HG02981 (cell line): ENCODE results near the gene TMEM45A.
"Not testable (repeated sequence)": the region's sequence is repeated elsewhere in the genome, so short reads cannot be mapped to it uniquely, and the experiment has no call there.

ENCODE experiments used
- ATAC-seq: cut with Tn5 transposase; IDR thresholded peaks from one replicate; pipeline ENCODE4 v1.9.1; 2021; ENCODE audit warnings: mild to moderate bottlenecking, moderate library complexity; ENCODE audit not compliant: unreplicated experiment

The TMEM45A gene

DNA sequence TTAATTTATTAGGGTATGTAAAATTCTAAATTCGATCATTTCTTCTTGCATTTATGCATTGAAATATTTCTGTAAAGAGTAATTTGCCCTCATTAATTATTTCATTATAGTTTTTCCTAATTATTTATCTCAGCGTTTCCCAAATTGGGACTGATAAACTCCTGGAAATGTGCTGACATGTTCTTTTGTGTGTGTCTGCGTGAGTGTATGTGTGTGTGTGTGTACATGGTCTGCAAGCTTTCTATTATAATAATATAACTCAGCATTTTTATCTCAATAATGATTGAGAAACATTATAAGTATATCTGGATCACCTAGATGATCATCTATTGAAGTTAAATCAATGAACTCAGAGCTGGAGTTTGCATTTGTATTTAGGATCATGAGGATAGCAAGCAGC lies 38.7 kb downstream of the TMEM45A start:
- no peak for ATAC-seq

DNA sequence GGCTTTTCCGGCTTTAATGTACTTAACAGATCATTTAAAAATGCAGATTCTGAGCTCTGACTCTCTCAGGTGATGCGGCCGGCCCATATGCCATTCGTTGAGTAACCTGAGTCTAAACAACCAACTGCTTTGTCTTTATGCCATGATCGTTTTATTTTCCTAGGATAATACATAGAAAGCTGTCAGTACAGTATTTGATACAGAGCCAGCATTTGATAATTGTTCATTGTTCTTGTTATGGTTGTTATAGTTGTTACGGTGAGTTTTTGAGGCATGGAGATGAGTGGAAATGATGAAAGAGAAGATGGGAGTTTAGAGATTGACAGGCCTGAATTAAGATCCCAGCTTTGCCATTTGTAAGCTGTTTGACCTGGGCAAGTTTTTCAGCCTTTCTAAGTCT lies 40.0 kb downstream of the TMEM45A start:
- no peak for ATAC-seq

DNA sequence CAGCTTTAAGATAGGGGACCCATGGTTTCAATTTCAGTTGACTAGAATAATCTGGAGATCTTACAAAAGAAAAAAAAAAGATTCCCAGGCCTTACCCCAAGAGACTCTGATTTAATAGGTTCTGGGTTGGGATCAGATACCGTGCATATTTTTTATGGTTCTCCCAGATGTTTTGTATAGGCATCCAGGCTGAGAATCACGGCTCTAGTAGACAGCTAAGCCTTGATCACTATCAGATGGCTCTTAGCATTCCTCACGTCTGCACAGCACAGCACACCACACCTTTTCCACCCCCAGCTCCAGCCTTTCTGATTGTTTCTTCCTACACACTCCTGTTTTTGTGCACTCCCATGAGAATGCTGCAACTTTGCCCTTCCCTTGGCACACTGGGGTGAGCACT lies 40.8 kb downstream of the TMEM45A start:
- no peak for ATAC-seq

DNA sequence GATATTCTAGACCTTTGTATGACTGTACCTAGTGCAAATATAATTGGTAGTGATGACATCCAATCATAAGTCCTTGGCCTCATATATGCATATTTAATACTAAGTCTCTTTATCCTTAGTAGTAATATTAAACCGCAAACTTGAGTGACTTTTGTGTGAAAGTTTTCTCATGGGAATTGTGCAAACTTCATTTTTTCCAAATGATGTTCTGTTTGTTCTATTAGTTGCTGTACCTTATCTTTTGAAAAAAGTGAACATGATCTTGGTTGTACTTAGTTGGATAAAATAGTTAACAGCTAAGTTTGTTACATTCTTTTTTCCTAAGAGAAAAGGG lies 43.2 kb downstream of the TMEM45A start:
- ATAC-seq, result no peak

DNA sequence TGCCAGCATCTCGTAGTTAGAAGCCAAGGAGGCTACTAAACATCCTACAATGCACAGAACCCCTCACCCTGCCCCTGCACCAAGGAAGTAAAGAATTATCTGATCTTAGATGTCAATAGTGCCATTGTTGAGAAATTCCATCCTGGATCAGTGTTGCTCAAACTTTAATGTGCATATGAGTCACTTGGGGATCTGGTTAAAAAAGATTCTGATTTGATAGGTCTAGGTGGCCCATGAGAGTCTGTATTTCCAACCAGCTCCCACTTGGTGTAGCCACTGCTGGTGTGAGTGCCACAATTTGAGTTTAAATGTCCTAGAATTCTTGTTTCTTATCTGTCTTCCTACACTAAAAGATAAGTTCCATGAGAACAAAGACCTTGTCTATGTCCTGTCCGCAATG lies 43.7 kb downstream of the TMEM45A start:
- no peak for ATAC-seq

DNA sequence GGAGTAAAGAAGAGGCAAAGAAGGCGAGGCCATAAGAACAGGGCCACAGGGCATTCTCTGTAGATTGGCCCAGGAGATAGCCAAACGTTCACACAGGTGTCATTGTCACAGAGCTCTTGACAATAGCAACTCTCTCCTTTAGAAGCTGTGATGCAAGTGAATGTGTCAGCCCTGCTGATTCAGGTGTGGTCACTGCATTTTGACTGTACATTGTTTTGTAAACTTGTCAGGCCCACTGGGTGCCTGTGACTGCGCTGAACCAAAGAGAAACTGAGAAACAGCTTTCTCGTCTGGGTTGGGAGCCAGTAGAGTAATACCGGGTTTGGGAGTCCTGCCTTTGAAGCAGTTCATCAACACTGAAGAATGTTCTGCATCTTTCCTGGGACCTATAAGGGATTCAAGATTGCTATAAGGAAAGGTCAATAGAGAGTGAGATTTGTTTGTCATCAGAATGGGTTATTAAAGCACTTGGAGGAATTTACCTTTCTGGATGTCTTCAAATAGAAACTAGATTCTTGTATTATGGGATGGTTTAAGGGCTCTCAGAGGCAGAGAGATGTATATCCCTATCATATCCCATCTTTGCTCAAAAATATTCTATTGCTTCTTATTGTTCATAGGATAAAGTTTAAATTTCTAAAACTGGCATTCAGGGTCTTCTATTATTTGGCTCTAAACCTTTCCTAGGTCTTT lies 45.4 kb downstream of the TMEM45A start:
- no peak for ATAC-seq

DNA sequence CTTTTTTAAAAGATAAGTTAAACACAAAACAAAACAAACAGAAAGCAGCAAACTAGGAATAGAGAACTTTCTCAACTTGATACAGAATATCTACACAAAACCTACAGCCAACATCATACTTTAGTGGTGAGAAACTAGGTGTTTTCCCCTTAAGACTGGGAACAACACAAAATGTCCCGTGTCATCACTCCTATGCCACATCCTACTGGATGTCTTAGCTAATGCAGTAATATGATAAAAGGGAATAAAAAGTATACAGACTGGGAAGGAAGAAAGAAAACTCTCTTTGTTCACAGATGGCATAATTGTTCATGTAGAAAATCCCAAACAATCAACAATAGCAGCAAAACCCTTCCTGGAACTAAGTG lies 45.9 kb downstream of the TMEM45A start:
- ATAC-seq, result no peak

DNA sequence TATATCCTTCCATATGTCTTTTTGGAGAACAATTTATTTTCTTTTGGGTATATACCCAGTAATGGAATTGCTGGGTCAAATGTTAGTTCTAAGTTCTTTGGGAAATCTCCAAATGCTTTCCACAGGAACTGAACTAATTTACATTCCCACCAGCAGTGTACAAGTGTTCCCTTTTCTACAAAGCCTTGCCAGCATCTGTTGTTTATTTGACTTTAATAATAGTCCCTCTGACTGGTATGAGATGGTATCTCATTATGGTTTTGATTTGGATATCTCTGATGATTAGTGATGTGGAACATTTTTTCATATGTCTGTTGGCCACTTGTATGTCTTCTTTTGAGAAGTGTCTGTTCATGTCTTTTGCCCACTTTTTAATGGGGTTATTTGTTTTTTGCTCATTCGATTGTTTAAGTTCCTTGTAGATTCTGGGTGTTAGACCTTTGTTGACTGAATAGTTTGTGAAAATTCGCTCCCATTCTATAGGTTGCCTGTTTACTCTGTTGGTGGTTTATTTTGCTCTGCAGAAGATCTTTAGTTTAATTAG lies 48.4 kb downstream of the TMEM45A start:
- no peak for ATAC-seq

DNA sequence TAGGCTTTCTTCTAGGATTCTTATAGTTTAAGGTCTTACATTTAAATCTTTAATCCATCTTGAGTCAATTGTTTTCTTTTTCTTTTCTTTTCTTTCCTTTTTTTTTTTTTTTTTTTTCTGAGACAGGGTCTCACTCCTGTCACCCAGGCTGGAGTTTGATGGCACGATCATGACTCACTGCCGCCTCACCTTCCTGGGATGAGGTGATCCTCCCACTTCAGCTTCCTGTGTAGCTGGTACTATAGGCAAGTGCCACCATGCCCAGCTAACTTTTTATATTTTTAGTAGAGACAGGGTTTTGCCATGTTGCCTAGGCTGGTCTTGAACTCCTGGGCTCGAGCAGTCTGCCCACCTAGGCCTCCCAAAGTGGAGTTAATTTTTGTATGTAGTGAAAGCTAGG lies 49.0 kb downstream of the TMEM45A start:
- not testable (repeated sequence) for ATAC-seq

DNA sequence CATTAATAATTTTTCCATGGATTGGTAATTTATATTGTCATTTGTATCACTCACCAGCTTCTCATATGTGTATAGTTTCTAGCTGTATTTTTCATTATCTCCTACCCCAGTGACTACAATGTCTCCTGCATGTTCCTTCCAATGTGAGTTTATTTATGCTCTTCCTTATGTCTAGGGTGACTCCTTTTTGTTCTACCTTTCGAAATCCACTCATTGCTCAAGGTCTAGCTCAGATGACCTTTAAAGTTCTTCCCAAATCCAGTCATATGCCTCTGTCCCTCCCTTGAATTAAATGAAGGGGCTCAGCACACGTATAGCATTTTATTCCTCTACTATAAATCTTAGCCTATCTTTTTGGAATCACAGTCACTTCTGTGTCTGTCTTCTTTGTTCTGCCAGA lies 53.0 kb downstream of the TMEM45A start:
- no peak for ATAC-seq

DNA sequence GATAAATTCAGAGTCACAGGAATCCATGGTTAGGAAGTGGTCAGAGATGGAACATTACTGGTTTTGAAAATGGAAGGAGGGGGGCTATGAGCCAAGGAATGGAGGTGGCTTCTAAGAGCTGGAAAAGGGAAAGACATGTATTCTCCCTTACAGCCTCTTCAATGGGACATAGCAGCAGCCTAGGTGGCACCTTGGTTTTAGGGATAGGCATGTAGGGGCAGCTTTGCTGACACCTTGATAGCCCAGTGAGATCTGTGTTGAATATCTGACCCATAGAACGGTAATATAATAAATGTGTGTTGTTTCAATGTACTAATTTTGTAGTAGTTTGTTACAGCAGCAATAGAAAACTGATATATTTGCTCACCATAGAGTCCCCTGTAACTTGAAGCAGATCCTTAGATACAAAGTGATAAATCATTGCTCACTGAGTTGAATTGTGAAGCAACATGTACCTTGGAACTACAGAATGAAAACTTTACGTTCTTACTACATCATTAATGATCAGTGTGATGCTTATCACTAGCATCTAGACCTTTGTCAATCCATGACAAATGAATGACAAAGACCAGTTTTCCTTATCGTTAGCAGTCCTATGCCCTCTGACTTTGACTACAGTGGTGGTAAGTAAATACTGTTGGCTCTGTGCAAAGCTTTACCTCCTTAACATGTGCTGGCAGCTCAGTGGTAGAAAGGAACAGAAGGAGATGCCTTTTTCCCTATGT lies 53.8 kb downstream of the TMEM45A start:
- ATAC-seq, result no peak

DNA sequence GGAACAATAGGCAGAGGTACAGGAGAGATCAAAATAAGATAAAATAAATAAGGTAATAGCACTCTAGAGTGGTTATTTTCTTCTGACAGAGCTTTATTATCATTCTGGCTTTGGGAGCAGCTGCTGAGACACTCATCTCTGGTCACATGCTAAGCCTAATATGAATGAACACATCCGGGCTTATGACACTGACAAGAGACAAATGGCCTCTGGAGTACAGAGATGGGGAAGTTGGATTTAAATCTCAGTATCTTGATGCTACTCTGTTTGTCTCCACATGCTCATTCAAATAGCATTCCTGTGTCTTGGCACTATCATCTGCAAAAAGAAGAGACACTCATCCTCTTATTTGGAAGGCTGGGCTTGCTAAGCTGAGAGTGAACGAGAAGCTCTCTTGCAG lies 55.6 kb downstream of the TMEM45A start:
- no peak for ATAC-seq

DNA sequence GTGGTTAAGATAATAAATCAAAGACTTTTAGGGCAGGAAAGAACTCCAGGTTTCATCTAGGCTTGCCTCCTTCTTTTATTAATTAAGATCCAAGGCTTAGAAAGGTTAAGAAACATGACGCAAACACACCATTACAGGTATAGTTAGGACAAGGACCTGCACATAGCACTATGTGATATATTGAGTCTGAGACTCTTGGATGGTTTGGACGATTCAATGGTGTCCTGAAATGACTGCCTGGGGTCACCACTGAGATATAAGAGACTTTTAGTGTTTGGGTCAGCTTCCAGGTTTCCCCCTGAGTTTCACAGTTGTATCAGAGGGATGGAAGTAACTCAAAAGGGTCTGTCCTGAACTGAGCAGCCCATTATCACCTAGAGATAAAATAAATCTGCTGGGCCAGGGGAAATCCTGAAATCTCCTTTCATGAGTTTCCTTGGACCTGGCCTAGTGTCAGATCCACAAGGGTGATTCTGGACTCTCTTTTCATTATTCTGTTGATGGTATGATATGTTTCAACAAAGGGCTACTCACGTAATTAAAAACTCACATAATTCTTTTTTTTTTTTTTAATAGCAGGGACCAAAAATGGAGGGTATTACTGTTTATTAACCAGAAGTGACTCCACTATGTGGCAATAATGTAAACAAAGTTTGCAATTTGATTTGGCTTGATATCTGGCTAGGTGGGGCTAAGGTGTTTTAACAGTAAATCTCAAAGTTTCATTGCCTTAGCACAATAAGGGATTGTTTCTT lies 61.4 kb downstream of the TMEM45A start:
- no peak for ATAC-seq

DNA sequence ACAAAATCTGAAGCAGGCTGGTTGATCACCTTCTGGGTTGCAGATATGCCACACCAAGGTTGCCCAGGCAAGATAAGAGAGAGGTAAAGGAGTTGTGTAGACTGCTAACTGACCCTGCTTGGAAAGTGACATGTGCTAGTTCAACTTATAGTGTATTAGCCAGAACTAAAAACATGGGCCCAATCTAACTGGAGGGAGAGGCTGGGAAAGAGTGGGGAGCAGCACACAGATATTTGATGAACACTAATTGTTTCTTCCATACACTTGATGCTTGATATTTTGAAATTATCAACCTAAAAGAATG lies 61.9 kb downstream of the TMEM45A start:
- no peak for ATAC-seq

DNA sequence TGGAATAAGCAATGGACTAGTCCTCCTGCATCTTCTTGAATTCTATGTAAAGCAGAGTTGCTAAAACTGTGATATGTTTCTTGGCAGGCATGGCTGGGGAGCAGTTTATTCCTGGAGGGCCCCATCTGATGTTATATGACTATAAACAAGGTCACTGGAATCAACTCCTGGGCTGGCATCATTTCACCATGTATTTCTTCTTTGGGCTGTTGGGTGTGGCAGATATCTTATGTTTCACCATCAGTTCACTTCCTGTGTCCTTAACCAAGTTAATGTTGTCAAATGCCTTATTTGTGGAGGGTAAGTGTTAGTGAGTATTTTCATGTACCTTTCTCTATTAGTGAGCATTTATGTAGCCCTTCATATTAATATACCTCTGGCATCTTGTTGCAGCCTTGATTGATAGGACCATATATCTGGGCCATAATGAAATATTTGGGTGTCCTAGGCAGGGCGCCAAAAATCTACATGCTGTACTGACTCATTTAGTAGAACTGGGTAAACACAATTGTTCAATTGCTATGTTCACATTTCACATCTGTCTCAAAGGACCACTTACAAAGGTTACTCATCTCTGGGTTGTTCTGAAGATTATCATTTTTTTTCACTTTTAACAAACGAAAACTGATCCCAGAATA lies 64.4 kb downstream of the TMEM45A start:
- no peak for ATAC-seq

DNA sequence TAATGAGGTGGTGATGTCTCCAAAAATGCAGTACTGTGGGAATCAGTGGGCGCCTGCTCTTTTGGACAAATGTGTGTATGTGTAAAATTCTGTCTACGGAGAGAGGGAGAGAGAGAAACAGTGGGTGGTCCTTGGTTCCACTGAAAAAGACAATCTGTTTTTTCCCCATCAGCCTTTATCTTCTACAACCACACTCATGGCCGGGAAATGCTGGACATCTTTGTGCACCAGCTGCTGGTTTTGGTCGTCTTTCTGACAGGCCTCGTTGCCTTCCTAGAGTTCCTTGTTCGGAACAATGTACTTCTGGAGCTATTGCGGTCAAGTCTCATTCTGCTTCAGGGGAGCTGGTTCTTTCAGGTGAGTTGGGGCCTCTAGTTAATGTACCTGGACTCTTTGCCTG lies 65.8 kb downstream of the TMEM45A start:
- no peak for ATAC-seq

DNA sequence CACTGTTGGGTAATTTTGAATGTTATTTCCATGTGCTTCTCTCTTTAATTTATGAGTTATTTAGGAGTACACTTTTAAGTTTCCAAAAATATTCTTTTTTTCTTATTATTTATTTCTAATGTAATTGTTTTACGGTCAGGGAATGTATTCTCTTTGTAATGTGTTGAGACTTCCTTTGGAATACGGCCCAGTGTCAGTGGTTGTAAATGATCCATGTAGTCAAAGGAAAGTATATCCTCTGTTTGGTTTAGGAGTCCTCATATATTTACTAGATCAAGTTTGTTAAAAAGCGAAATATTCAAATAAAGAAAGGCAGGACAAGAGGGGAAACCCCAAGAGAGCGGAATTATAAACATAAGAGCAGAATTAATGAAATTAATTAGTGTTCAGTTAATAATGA lies 68.0 kb downstream of the TMEM45A start:
- no peak for ATAC-seq

DNA sequence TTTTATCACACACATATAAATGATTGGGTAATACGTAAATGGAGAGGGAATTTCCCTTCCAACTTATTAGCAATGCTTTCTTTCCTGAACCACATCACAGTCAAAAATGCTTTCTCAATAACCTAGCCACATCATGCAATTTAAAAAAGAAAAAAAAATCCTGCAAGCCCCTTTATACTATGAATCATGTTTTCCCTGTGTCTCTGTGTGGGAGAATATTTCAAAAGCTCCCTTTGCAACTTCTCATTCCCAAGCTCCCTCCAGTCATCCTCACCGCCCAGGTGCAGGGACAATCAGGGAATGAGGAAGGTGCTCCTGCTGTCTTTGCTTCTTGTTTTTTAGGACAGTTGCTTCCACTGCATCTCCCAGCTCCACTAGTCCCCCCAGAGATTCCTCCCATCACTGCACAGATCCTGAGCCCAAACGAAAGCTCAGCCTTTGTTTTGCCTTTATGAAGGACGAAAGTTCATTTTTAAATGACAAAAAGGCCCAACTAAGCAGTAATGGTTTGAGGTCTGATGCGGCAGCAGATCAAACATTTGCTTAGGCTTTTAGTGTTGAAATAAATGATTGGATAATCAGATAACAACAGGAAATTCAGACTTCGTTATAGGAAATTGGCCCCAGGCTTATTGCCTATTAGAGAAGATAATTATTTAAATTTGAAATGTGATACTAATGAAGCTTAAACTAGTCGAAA lies 69.2 kb downstream of the TMEM45A start:
- ATAC-seq, result no peak

DNA sequence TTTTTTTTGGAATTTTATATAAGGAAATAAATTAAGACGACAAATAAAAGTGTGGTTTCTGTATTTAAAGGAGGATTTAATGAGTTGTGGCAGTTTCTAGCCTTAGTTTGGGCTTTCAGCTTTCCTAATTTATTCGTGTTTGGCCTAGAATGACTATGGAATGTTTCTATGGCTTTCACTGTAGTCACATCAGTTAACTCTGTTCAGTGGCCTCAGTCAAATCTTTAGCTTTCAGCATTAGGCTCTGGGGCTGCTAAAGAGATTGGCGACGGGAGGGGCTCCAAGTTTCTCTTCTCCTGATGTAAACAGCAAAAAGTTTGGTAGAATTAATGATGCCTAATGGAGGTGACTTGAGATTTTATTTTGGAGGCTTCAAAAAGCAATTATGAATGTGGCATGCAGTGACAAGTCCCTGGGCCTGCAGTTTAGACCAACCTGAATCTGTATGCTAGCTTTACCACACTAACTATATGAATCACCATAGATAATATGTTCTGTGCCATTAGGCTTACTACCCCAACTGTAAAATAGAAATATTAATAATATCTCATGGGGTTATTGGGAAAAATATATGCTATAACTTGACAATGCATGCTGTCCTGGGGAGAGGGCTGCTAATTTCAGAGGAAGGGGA lies 69.9 kb downstream of the TMEM45A start:
- no peak for ATAC-seq

DNA sequence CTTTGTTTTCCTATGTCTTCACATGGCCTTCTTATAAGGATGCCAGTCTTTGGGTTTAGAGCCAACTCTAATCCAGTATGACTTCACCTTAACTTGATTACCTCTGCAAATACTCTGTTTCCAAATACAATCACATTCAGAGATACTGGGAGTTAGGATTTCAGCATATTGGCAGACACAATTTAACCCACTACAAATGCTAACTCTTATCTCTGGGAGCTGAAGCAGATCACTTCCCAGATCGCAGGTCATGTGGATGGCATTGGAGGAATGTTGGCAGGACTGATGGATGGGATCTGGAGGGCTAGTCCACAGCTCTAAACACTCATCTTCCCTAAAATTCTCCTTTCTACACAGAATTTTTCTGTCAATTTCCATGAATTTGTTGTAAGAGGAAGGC lies 70.8 kb downstream of the TMEM45A start:
- ATAC-seq, result no peak
